HEK293 (cell line): ENCODE measurements around the gene ZNHIT1.

Experiments used
- AEBP2 ChIP-seq: fragments of 450-650 bp; formaldehyde crosslinking; IDR thresholded peaks from 2 replicates; pipeline ENCODE4 v1.5.1; 2016; ENCODE audit warnings: missing biosample characterization, missing genetic modification characterization, borderline replicate concordance
- ELK4 ChIP-seq: IDR thresholded peaks from 2 replicates; pipeline ENCODE4 v1.6.1; 2011; ENCODE audit warnings: mild to moderate bottlenecking, low read depth, low read length, borderline replicate concordance
- HOXA7 ChIP-seq: sonication (generic); formaldehyde crosslinking; IDR thresholded peaks from 2 replicates; pipeline ENCODE4 v1.8.1; 2022; ENCODE audit warnings: missing genetic modification reagents, borderline replicate concordance
- RBAK ChIP-seq: fragments of 450-650 bp; formaldehyde crosslinking; IDR thresholded peaks from 2 replicates; pipeline ENCODE4 v1.5.1; 2016; ENCODE audit warnings: missing biosample characterization, missing genetic modification characterization
- SETDB1 ChIP-seq: IDR thresholded peaks from one replicate; pipeline ENCODE4 v1.6.1; 2017; ENCODE audit warnings: mild to moderate bottlenecking, low read length, moderate library complexity, mixed read lengths; ENCODE audit not compliant: insufficient read length
- ZBTB1 ChIP-seq: fragments of 450-650 bp; formaldehyde crosslinking; IDR thresholded peaks from 2 replicates; pipeline ENCODE4 v1.5.1; 2016; ENCODE audit warnings: missing biosample characterization, missing genetic modification characterization
- ZBTB21 ChIP-seq: fragments of 450-650 bp; formaldehyde crosslinking; IDR thresholded peaks from 2 replicates; pipeline ENCODE4 v1.5.1; 2017; ENCODE audit warnings: missing biosample characterization, missing genetic modification characterization
- ZBTB26 ChIP-seq: fragments of 450-650 bp; formaldehyde crosslinking; optimal IDR thresholded peaks from 2 replicates; pipeline ENCODE3; 2016; ENCODE audit warnings: missing biosample characterization, mild to moderate bottlenecking, missing genetic modification characterization
- ZBTB6 ChIP-seq: fragments of 450-650 bp; formaldehyde crosslinking; IDR thresholded peaks from 2 replicates; pipeline ENCODE4 v1.5.1; 2017; ENCODE audit warnings: missing biosample characterization, missing genetic modification characterization
- ZBTB8A ChIP-seq: fragments of 450-650 bp; formaldehyde crosslinking; IDR thresholded peaks from 2 replicates; pipeline ENCODE4 v1.5.1; 2016; ENCODE audit warnings: missing biosample characterization, missing genetic modification characterization
- ZNF10 ChIP-seq: fragments of 450-650 bp; formaldehyde crosslinking; IDR thresholded peaks from 2 replicates; pipeline ENCODE4 v1.5.1; 2017; ENCODE audit warnings: missing biosample characterization, missing genetic modification characterization
- ZNF140 ChIP-seq: fragments of 450-650 bp; formaldehyde crosslinking; IDR thresholded peaks from 2 replicates; pipeline ENCODE4 v1.5.1; 2016; ENCODE audit warnings: missing biosample characterization, missing genetic modification characterization
- ZNF19 ChIP-seq: fragments of 450-650 bp; formaldehyde crosslinking; IDR thresholded peaks from 2 replicates; pipeline ENCODE4; 2016; ENCODE audit warnings: missing biosample characterization, missing genetic modification characterization, low read depth
- ZNF2 ChIP-seq: fragments of 450-650 bp; formaldehyde crosslinking; IDR thresholded peaks from 2 replicates; pipeline ENCODE4 v1.5.1; 2016; ENCODE audit warnings: missing biosample characterization, missing genetic modification characterization
- ZNF211 ChIP-seq: fragments of 450-650 bp; formaldehyde crosslinking; IDR thresholded peaks from 2 replicates; pipeline ENCODE4 v1.5.1; 2016; ENCODE audit warnings: low read depth, missing biosample characterization, missing genetic modification characterization
- ZNF274 ChIP-seq, 2 experiments: fragments of 200-500 bp in 1 of 2; fragments of 450-650 bp in 1 of 2; sonication (Bioruptor generic) in 1 of 2; formaldehyde crosslinking in 1 of 2; IDR thresholded peaks; 2 replicates each; pipeline versions ENCODE4 v1.5.1 to v1.6.1; 2014 to 2016; ENCODE audit warnings: borderline replicate concordance in 1 of 2, inconsistent platforms in 1 of 2, low read length in 1 of 2, missing biosample characterization in 1 of 2, missing genetic modification characterization in 1 of 2
- ZNF311 ChIP-seq: fragments of 450-650 bp; formaldehyde crosslinking; IDR thresholded peaks from 2 replicates; pipeline ENCODE4 v1.5.1; 2017; ENCODE audit warnings: missing biosample characterization, missing genetic modification characterization, borderline replicate concordance
- ZNF366 ChIP-seq: fragments of 450-650 bp; formaldehyde crosslinking; conservative IDR thresholded peaks from 2 replicates; pipeline ENCODE4 v1.5.1; 2016; ENCODE audit warnings: missing biosample characterization, missing genetic modification characterization
- ZNF433 ChIP-seq: fragments of 450-650 bp; formaldehyde crosslinking; IDR thresholded peaks from 2 replicates; pipeline ENCODE4 v1.5.1; 2016; ENCODE audit warnings: missing biosample characterization, missing genetic modification characterization, low read depth
- ZNF548 ChIP-seq: fragments of 450-650 bp; formaldehyde crosslinking; IDR thresholded peaks from 2 replicates; pipeline ENCODE4 v1.5.1; 2016; ENCODE audit warnings: missing biosample characterization, missing genetic modification characterization
- ZNF549 ChIP-seq: fragments of 450-650 bp; IDR thresholded peaks from 2 replicates; pipeline ENCODE4 v1.5.1; 2018; ENCODE audit warnings: missing biosample characterization, missing genetic modification characterization, mild to moderate bottlenecking, inconsistent platforms, moderate library complexity
- ZNF555 ChIP-seq: fragments of 450-650 bp; formaldehyde crosslinking; conservative IDR thresholded peaks from 2 replicates; pipeline ENCODE4 v1.5.1; 2017; ENCODE audit warnings: missing biosample characterization, mild to moderate bottlenecking, missing genetic modification characterization, inconsistent platforms
- ZNF571 ChIP-seq: fragments of 450-650 bp; formaldehyde crosslinking; IDR thresholded peaks from 2 replicates; pipeline ENCODE4 v1.5.0; 2017; ENCODE audit warnings: missing biosample characterization, missing genetic modification characterization
- ZNF600 ChIP-seq: fragments of 450-650 bp; formaldehyde crosslinking; IDR thresholded peaks from 2 replicates; pipeline ENCODE4 v1.5.1; 2016; ENCODE audit warnings: missing biosample characterization, missing genetic modification characterization
- ZNF639 ChIP-seq: fragments of 450-650 bp; formaldehyde crosslinking; IDR thresholded peaks from 2 replicates; pipeline ENCODE4 v1.5.1; 2016; ENCODE audit warnings: missing biosample characterization, missing genetic modification characterization
- ZNF645 ChIP-seq: fragments of 450-650 bp; formaldehyde crosslinking; IDR thresholded peaks from 2 replicates; pipeline ENCODE4; 2016; ENCODE audit warnings: missing biosample characterization, missing genetic modification characterization
- ZNF791 ChIP-seq: fragments of 450-650 bp; formaldehyde crosslinking; IDR thresholded peaks from 2 replicates; pipeline ENCODE4 v1.5.1; 2016; ENCODE audit warnings: missing biosample characterization, missing genetic modification characterization
- ZSCAN16 ChIP-seq: fragments of 450-650 bp; formaldehyde crosslinking; IDR thresholded peaks from 2 replicates; pipeline ENCODE4 v1.5.1; 2016; ENCODE audit warnings: missing biosample characterization, missing genetic modification characterization
- ZSCAN18 ChIP-seq: fragments of 450-650 bp; formaldehyde crosslinking; IDR thresholded peaks from 2 replicates; pipeline ENCODE4 v1.5.1; 2016; ENCODE audit warnings: missing biosample characterization, missing genetic modification characterization
- ZXDB ChIP-seq: fragments of 450-650 bp; formaldehyde crosslinking; IDR thresholded peaks from 2 replicates; pipeline ENCODE4 v1.5.1; 2016; ENCODE audit warnings: missing biosample characterization, missing genetic modification characterization

The ZNHIT1 gene

GRCh38 chr7:101251871-101252659 is 34.1 kb downstream of the ZNHIT1 start (continued):
- no peak for TF ChIP-seq ZNF791 (tag by site-specific recombination)
- no peak for TF ChIP-seq ZNF433
- no peak for TF ChIP-seq ZNF548 (tag by site-specific recombination)
- TF ChIP-seq ZNF274 (IDR thresholded peaks at IDR 0.05; ENCODE audit: low read length) = no peak
- no peak for TF ChIP-seq ZNF274 (tag by site-specific recombination; IDR thresholded peaks at IDR 0.05; ENCODE audit: borderline replicate concordance)
- TF ChIP-seq ZBTB21 (tag by site-specific recombination) = no peak
- no peak for TF ChIP-seq ZNF311 (tag by site-specific recombination)
- TF ChIP-seq HOXA7 (CRISPR knock-in tag) = no peak
- TF ChIP-seq ZNF600 (tag by site-specific recombination) = 0 out of 2 replicates have a peak, but pooled peaks have one; percentile 50
- no peak for TF ChIP-seq ZNF10
- no peak for TF ChIP-seq ZNF211 (tag by site-specific recombination)
- no peak for TF ChIP-seq ZNF549 (tag by site-specific recombination)
- TF ChIP-seq ZBTB1 (tag by site-specific recombination) = no peak
- peak; percentile 79 for TF ChIP-seq ZBTB6 (tag by site-specific recombination)
- no peak for TF ChIP-seq ELK4
- no peak for TF ChIP-seq AEBP2 (tag by site-specific recombination)
- no peak for TF ChIP-seq ZSCAN18 (tag by site-specific recombination)
- peak; percentile 28 for TF ChIP-seq ZBTB26
- no peak for TF ChIP-seq ZNF555 (tag by site-specific recombination)
- TF ChIP-seq ZXDB (tag by site-specific recombination) = peak; percentile 49; the same call in 1 of the 2 replicates
- peak; percentile 12; the same call in 1 of the 2 replicates for TF ChIP-seq ZBTB8A (tag by site-specific recombination)
- peak; percentile 15; the same call in 1 of the 2 replicates for TF ChIP-seq ZNF2
- no peak for TF ChIP-seq SETDB1
- no peak for TF ChIP-seq ZSCAN16 (tag by site-specific recombination)
- no peak for TF ChIP-seq RBAK (tag by site-specific recombination)
- no peak for TF ChIP-seq ZNF140
- TF ChIP-seq ZNF571 (tag by site-specific recombination) = no peak
- TF ChIP-seq ZNF645 (tag by site-specific recombination) = no peak
- TF ChIP-seq ZNF19 (tag by site-specific recombination) = no peak
- no peak for TF ChIP-seq ZNF366
- TF ChIP-seq ZNF639 (tag by site-specific recombination) = peak; percentile 29; the same call in 1 of the 2 replicates
